Measurements from ENCODE around the gene DZIP1. TPM values are rescaled to one million over a fixed set of nuclear protein-coding genes. Genes with fewer than 3 reads are reported as not detected.

Gene DZIP1
- polyA plus RNA-seq, 1 donor (not counting 4 experiments of a cell fraction or from before 2014, with no cell fraction given) = 1.4 TPM

DNA sequence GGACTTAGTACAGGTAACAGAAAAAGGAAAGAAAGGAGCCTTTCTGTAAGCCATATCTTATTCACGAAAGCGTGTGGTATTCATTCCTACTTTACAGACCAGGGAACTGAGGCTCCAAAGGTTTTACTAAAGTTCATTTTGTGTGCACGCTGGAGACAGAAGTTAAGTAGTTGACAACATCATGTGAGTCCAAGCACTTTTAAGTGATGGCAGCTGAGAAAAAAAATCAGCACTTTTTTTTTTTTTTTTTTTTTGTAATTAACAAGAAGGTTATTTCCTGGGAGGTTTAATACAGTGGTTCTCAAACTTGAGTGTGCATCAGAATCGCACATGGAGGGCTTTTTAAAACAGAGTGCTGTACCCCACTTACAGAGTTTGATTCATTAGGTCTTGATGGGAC is 34.5 kb upstream of the DZIP1 start:
- no peak for TF ChIP-seq EZH2 (IDR thresholded peaks at IDR 0.05; ENCODE audit: low read length)
- TF ChIP-seq, protein P1, sequence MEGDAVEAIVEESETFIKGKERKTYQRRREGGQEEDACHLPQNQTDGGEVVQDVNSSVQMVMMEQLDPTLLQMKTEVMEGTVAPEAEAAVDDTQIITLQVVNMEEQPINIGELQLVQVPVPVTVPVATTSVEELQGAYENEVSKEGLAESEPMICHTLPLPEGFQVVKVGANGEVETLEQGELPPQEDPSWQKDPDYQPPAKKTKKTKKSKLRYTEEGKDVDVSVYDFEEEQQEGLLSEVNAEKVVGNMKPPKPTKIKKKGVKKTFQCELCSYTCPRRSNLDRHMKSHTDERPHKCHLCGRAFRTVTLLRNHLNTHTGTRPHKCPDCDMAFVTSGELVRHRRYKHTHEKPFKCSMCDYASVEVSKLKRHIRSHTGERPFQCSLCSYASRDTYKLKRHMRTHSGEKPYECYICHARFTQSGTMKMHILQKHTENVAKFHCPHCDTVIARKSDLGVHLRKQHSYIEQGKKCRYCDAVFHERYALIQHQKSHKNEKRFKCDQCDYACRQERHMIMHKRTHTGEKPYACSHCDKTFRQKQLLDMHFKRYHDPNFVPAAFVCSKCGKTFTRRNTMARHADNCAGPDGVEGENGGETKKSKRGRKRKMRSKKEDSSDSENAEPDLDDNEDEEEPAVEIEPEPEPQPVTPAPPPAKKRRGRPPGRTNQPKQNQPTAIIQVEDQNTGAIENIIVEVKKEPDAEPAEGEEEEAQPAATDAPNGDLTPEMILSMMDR (optimal IDR thresholded peaks at IDR 0.05 in 1 of 3, IDR thresholded peaks at IDR 0.05 in 1 of 3, conservative IDR thresholded peaks at IDR 0.05 in 1 of 3; ENCODE audit: extremely low read depth in 1 of 3, insufficient read depth in 2 of 3, low read length in 3 of 3) = no peak
- H3K27me3 ChIP-seq (ENCODE audit: control insufficient read depth, extremely low read depth, insufficient read depth, low read length) = no peaks in the 10 kb centered on the region
- H3K27ac ChIP-seq (ENCODE audit: control insufficient read depth, insufficient read depth, low read length) = no peak overlapping the region
- no peak for DNase-seq (ENCODE audit: low read depth, low spot score)
- H3K9ac ChIP-seq (ENCODE audit: control insufficient read depth, extremely low read depth, insufficient read depth, low read length) = peak overlapping the region; percentile 54
- peak overlapping the region in 2 of 3 experiments; percentile 96 to 97 for H3K4me3 ChIP-seq (ENCODE audit: control insufficient read depth in 2 of 3, extremely low read depth in 1 of 3, insufficient read depth in 2 of 3, low read depth in 1 of 3, low read length in 3 of 3)
- peak overlapping the region; percentile 92 for H3K4me2 ChIP-seq (ENCODE audit: control insufficient read depth, extremely low read depth, insufficient read depth, low read depth, low read length)
- H3K9me1 ChIP-seq (ENCODE audit: control insufficient read depth, extremely low read depth, insufficient read depth, low read length) = peaks cover 2% of the 10 kb centered on the region
- FAIRE-seq = peak; percentile 13
- dilution Hi-C loops (cut with MboI; ENCODE audit: extremely low pct_ligation_motif_present, low sequenced_read_pairs) = no loop called here
- H4K20me1 ChIP-seq (ENCODE audit: control insufficient read depth, extremely low read depth, insufficient read depth, low read length) = peaks cover 3% of the 10 kb centered on the region
- no peaks in the 10 kb centered on the region for H3K9me3 ChIP-seq (ENCODE audit: control insufficient read depth, low read depth, low read length)
- no peak overlapping the region for H2AFZ ChIP-seq (ENCODE audit: control insufficient read depth, low read length)
- no peaks in the 10 kb centered on the region for H3K36me3 ChIP-seq (ENCODE audit: control insufficient read depth in 2 of 2, extremely low read depth in 1 of 2, insufficient read depth in 2 of 2, low read length in 2 of 2)
- H3K4me1 ChIP-seq (ENCODE audit: control insufficient read depth, extremely low read depth, insufficient read depth, low read length) = peaks cover 25% of the 10 kb centered on the region
- H3K79me2 ChIP-seq (ENCODE audit: control insufficient read depth, insufficient read depth, low read length) = peaks cover 76% of the 10 kb centered on the region

DNA sequence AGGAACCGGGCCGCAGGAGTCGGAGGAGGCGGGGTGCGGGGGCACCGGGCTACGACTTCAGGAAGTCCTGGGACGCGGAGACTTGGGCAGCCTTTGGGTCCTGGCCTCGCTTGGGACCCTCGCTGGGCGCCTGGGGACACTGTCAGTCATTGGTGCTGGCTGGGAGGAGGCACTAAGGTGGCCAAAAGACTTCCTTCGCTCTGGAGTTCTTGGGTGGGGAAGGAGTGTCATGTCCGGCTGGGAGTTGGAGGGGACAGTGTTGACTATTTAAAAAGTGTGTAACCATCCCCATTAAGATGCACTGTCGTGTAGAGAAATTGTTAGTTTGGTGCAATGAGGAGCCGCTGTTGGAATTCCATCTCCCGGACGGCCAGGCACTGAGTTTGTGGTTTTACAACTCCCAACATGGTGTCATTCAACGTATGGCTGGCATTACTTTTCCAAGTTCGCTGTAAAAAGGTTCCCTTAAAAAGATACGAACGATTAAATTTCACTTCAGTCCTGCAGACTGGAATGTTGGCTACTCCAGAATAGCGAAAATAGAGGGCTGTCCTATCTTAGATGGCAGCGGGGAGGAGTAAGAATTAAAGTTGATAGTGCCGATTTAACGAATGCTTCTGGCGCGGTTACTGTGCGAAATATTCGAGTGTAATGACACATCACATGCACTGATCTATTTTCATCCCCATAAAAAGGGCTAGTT is 33.2 kb upstream of the DZIP1 start:
- dilution Hi-C loops (cut with MboI; ENCODE audit: extremely low pct_ligation_motif_present, low sequenced_read_pairs) = no loop called here
- H3K4me3 ChIP-seq (ENCODE audit: control insufficient read depth in 2 of 3, extremely low read depth in 1 of 3, insufficient read depth in 2 of 3, low read depth in 1 of 3, low read length in 3 of 3) = peak overlapping the region; percentile 54 to 97 (median 96)
- H3K36me3 ChIP-seq (ENCODE audit: control insufficient read depth in 2 of 2, extremely low read depth in 1 of 2, insufficient read depth in 2 of 2, low read length in 2 of 2) = no peaks in the 10 kb centered on the region
- peak overlapping the region; percentile 92 for H3K4me2 ChIP-seq (ENCODE audit: control insufficient read depth, extremely low read depth, insufficient read depth, low read depth, low read length)
- H3K27ac ChIP-seq (ENCODE audit: control insufficient read depth, insufficient read depth, low read length) = peak overlapping the region; percentile 91
- H3K27me3 ChIP-seq (ENCODE audit: control insufficient read depth, extremely low read depth, insufficient read depth, low read length) = no peaks in the 10 kb centered on the region
- peaks cover 2% of the 10 kb centered on the region for H3K9me1 ChIP-seq (ENCODE audit: control insufficient read depth, extremely low read depth, insufficient read depth, low read length)
- H3K9me3 ChIP-seq (ENCODE audit: control insufficient read depth, low read depth, low read length) = no peaks in the 10 kb centered on the region
- no peak for DNase-seq (ENCODE audit: low read depth, low spot score)
- TF ChIP-seq, protein P1 (optimal IDR thresholded peaks at IDR 0.05 in 1 of 3, IDR thresholded peaks at IDR 0.05 in 1 of 3, conservative IDR thresholded peaks at IDR 0.05 in 1 of 3; ENCODE audit: extremely low read depth in 1 of 3, insufficient read depth in 2 of 3, low read length in 3 of 3) = no peak
- TF ChIP-seq EZH2 (IDR thresholded peaks at IDR 0.05; ENCODE audit: low read length) = no peak
- H2AFZ ChIP-seq (ENCODE audit: control insufficient read depth, low read length) = peak overlapping the region; percentile 91
- no peak for FAIRE-seq
- peaks cover 64% of the 10 kb centered on the region for H3K79me2 ChIP-seq (ENCODE audit: control insufficient read depth, insufficient read depth, low read length)
- peaks cover 25% of the 10 kb centered on the region for H3K4me1 ChIP-seq (ENCODE audit: control insufficient read depth, extremely low read depth, insufficient read depth, low read length)
- peak overlapping the region; percentile 96 for H3K9ac ChIP-seq (ENCODE audit: control insufficient read depth, extremely low read depth, insufficient read depth, low read length)
- peaks cover 3% of the 10 kb centered on the region for H4K20me1 ChIP-seq (ENCODE audit: control insufficient read depth, extremely low read depth, insufficient read depth, low read length)
